Duodenal mucosa (tissue), 2 donors: ENCODE data around the gene HOXC4.

Experiments
- H3K27ac ChIP-seq: one replicate; pipeline ENCODE4 v1.7.0; 2013; ENCODE audit warnings: low read depth, low read length
- H3K27me3 ChIP-seq, 2 donors: one replicate each; pipeline ENCODE4 v1.7.0; 2013; ENCODE audit warnings: low read length in 2 of 2, control low read depth in 1 of 2; ENCODE audit not compliant: insufficient read depth in 2 of 2, control insufficient read depth in 1 of 2
- H3K36me3 ChIP-seq, 2 donors: one replicate each; pipeline ENCODE4 v1.7.0; 2013; ENCODE audit warnings: low read length in 2 of 2, control low read depth in 1 of 2; ENCODE audit not compliant: insufficient read depth in 2 of 2, control insufficient read depth in 1 of 2
- H3K4me1 ChIP-seq, 2 donors: one replicate each; pipeline ENCODE4 v1.7.0; 2013; ENCODE audit warnings: low read length in 2 of 2, control low read depth in 1 of 2; ENCODE audit not compliant: insufficient read depth in 2 of 2, control insufficient read depth in 1 of 2
- H3K4me3 ChIP-seq, 2 donors: one replicate each; pipeline ENCODE4 v1.7.0; 2013; ENCODE audit warnings: low read length in 2 of 2, low read depth in 1 of 2
- H3K9ac ChIP-seq, 2 donors: one replicate each; pipeline ENCODE4 v1.7.0; 2013; ENCODE audit warnings: low read length in 2 of 2, low read depth in 1 of 2
- H3K9me3 ChIP-seq, 2 donors: one replicate each; pipeline ENCODE4 v1.7.0; 2013; ENCODE audit warnings: low read length in 2 of 2, control low read depth in 1 of 2; ENCODE audit not compliant: control insufficient read depth in 1 of 2

The HOXC4 gene

GRCh38 chr12:54053751-54054741 is at the start of gene HOXC4:
TSS of gene HOXC4 (plus strand) at chr12:54053835. CDS start at chr12:54053923, 88 bp downstream.
- Histone ChIP-seq H3K36me3 (no peaks in the 10 kb centered on the region), H3K27ac (no peak within 1 kb of the TSS), H3K9me3 (no peaks in the 10 kb centered on the region), H3K27me3 (peaks cover 63 to 82% of the 10 kb centered on the region in 2 donors), H3K4me1 (peaks cover 16 to 21% of the 10 kb centered on the region in 2 donors), H3K4me3 (peak within 1 kb of the TSS; percentile 61 to 65), H3K9ac (peak within 1 kb of the TSS; percentile 47 to 55)

- peaks cover 9 to 11% of the 10 kb centered on the region in 2 donors for H3K4me1 ChIP-seq
These were observed 49.4 kb upstream of the HOXC4 start for GRCh38 chr12:54004063-54004840.

GRCh38 chr12:54004841-54005530 is 48.6 kb upstream of the HOXC4 start:
- no peaks in the 10 kb centered on the region for H3K9me3 ChIP-seq
- H3K4me1 ChIP-seq = peaks cover 9 to 13% of the 10 kb centered on the region in 2 donors
- H3K9ac ChIP-seq = no peak overlapping the region
- H3K27ac ChIP-seq = no peak overlapping the region
- H3K27me3 ChIP-seq = peaks cover 89 to 93% of the 10 kb centered on the region in 2 donors
- no peaks in the 10 kb centered on the region for H3K36me3 ChIP-seq
- H3K4me3 ChIP-seq = no peak overlapping the region

More at GRCh38 chr12:54004063-54004840, 49.4 kb upstream of the HOXC4 start:
- Histone ChIP-seq H3K27ac (no peak overlapping the region), H3K9ac (no peak overlapping the region), H3K36me3 (no peaks in the 10 kb centered on the region), H3K4me3 (no peak overlapping the region), H3K9me3 (no peaks in the 10 kb centered on the region), H3K27me3 (peaks cover 88 to 93% of the 10 kb centered on the region in 2 donors)

- Histone ChIP-seq H3K4me3 (no peak overlapping the region), H3K27ac (no peak overlapping the region), H3K9ac (no peak overlapping the region)
These were observed 48.1 kb upstream of the HOXC4 start for GRCh38 chr12:54005531-54005852.

GRCh38 chr12:54005853-54006558 is 47.6 kb upstream of the HOXC4 start:
- Histone ChIP-seq H3K9me3 (no peaks in the 10 kb centered on the region), H3K9ac (peak overlapping the region; percentile 4 to 48), H3K27ac (no peak overlapping the region), H3K36me3 (no peaks in the 10 kb centered on the region), H3K4me3 (peak overlapping the region; percentile 33 to 57), H3K27me3 (peaks cover 89 to 93% of the 10 kb centered on the region in 2 donors), H3K4me1 (peaks cover 9 to 13% of the 10 kb centered on the region in 2 donors)

More at GRCh38 chr12:54005531-54005852, 48.1 kb upstream of the HOXC4 start:
- H3K4me1 ChIP-seq = peaks cover 9 to 13% of the 10 kb centered on the region in 2 donors
- no peaks in the 10 kb centered on the region for H3K36me3 ChIP-seq
- H3K9me3 ChIP-seq = no peaks in the 10 kb centered on the region
- H3K27me3 ChIP-seq = peaks cover 89 to 93% of the 10 kb centered on the region in 2 donors

GRCh38 chr12:54006559-54007220 is 46.9 kb upstream of the HOXC4 start:
- H3K27me3 ChIP-seq = peaks cover 88 to 93% of the 10 kb centered on the region in 2 donors
- H3K9ac ChIP-seq = peak overlapping the region; percentile 4 to 48
- no peaks in the 10 kb centered on the region for H3K9me3 ChIP-seq
- H3K36me3 ChIP-seq = no peaks in the 10 kb centered on the region
- H3K4me1 ChIP-seq = peaks cover 9 to 13% of the 10 kb centered on the region in 2 donors
- no peak overlapping the region for H3K27ac ChIP-seq
- H3K4me3 ChIP-seq = peak overlapping the region; percentile 33 to 57

- no peaks in the 10 kb centered on the region for H3K36me3 ChIP-seq
- peaks cover 85 to 89% of the 10 kb centered on the region in 2 donors for H3K27me3 ChIP-seq
- no peak overlapping the region for H3K4me3 ChIP-seq
- H3K9me3 ChIP-seq = no peaks in the 10 kb centered on the region
- peaks cover 9 to 13% of the 10 kb centered on the region in 2 donors for H3K4me1 ChIP-seq
- no peak overlapping the region for H3K27ac ChIP-seq
- H3K9ac ChIP-seq = no peak overlapping the region
These were observed 45.9 kb upstream of the HOXC4 start for GRCh38 chr12:54007538-54008259.

- Histone ChIP-seq H3K9ac (no peak overlapping the region), H3K9me3 (no peaks in the 10 kb centered on the region), H3K27ac (no peak overlapping the region), H3K4me1 (peaks cover 9 to 13% of the 10 kb centered on the region in 2 donors), H3K27me3 (peaks cover 85 to 89% of the 10 kb centered on the region in 2 donors), H3K4me3 (no peak overlapping the region), H3K36me3 (no peaks in the 10 kb centered on the region)
These were observed 45.4 kb upstream of the HOXC4 start for GRCh38 chr12:54008260-54008552.
